GM12892 (cell line): ENCODE results near the gene GON7.
"Not testable (repeated sequence)": the region's sequence is repeated elsewhere in the genome, so short reads cannot be mapped to it uniquely, and the experiment has no call there.

ENCODE experiments used
- POLR2A ChIP-seq: IDR thresholded peaks from 2 replicates; pipeline ENCODE4 v1.6.1; 2011; ENCODE audit warnings: low read depth, low read length, control low read depth
- POLR2AphosphoS5 ChIP-seq: IDR thresholded peaks from 2 replicates; pipeline ENCODE4 v1.6.1; 2011; ENCODE audit warnings: low read depth, low read length, control low read depth
- TAF1 ChIP-seq: IDR thresholded peaks from 2 replicates; pipeline ENCODE4 v1.6.1; 2011; ENCODE audit warnings: low read depth, mild to moderate bottlenecking, control low read depth, low read length, borderline replicate concordance

- not testable (repeated sequence) for TF ChIP-seq POLR2A, TAF1, POLR2AphosphoS5
Measured at GRCh38 chr14:93170141-93170540, 36.7 kb downstream of the GON7 start.
